SIG-M5 treated with dmso at 0.1 percent for 504 hours (cell line): ENCODE results near the gene ABCC1.
"Not testable (repeated sequence)": the region's sequence is repeated elsewhere in the genome, so short reads cannot be mapped to it uniquely, and the experiment has no call there.

ENCODE experiments used
- DNase-seq: peaks from one replicate; lab custom pipeline; 2025; ENCODE audit not compliant: unreplicated experiment; lab: John Stamatoyannopoulos, UW

Gene ABCC1

DNA sequence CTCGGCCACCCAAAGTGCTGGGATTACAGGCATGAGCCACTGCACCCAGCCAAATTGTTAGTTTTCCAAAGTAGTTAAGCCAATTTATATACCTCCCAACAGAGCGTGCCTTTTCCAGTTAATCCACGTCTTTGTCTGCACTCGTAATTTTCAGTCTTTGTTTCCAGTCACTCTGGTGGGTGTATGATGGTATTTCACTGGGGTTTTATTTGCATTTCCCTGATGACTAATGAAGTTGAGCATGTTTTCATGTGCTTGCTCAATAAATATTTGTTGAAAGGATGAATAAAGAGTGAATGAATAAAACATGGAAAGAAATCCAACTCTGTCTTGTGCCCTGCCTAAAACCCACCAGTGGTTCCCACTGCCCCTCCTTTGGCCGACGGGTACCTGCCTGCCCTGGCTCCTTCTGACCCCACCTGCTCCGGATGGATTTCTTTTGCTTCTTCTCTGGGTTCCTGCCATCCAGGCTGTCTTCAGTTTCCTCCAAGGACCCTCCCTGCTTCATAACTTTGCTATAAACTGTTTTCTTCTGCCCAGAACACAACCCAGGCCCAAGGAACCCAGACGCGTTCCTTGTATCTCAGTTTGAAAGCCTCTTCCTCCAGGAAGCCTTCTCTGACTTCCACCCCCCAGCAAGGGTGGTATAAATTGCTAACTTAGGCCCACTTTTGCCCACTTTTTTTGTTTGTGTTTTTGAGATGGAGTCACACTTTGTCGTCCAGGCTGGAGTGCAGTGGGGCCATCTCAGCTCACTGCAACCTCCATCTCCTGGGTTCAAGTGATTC lies 3.0 kb upstream of the ABCC1 start:
- DNase-seq: no peak

GRCh38 chr16:15947983-15948509 lies 1.4 kb upstream of the ABCC1 start:
- DNase-seq: no peak

GRCh38 chr16:15948532-15949209 lies 745 bp upstream of the ABCC1 start:
- DNase-seq: no peak

GRCh38 chr16:15950161-15950854 lies 892 bp downstream of the ABCC1 start:
- peak; percentile 29 for DNase-seq

DNA sequence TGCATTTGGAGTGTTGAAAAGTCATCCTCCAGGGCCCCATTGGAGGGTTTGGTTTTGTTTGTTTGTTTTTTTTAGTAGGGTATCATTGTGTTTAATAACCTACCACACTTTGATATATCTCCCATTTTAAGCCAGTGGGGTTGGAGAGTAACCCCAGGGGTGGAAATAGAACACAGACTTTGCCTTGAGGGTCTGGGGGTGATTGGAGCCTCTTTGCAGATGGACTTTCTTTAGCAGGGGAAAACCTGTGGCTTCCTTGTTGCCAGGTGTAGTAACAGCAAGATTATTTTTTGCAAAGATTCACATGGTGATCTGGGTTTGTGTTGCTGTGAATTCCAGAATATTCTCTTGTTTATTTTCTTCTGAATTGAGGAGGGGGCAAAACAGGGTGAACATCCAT lies 1.5 kb downstream of the ABCC1 start:
- DNase-seq: no peak

DNA sequence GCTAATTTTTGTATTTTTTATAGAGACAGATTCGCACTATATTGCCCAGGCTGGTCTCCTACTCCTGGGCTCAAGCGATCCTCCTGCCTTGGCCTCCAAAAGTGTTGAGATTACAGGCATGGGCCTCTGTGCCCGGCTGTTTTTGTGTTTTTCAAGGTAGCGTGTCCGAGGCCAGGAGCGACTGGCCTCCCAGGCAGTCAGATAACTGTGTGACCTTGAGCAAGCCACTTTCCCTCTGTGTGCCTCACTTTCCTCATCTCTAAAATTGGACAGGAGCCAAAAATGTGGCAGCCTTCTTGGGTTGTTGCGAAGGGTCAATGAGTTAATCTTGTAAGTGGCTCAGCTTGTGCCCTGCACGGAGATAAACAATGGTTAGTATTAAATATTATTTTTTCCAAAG lies 2.4 kb downstream of the ABCC1 start:
- no peak for DNase-seq

- DNase-seq: no peak
These were observed 2.9 kb downstream of the ABCC1 start for GRCh38 chr16:15952265-15952711.

GRCh38 chr16:15953477-15953876 lies 4.1 kb downstream of the ABCC1 start:
- DNase-seq: no peak

GRCh38 chr16:15953929-15954813 lies 4.8 kb downstream of the ABCC1 start:
- no peak for DNase-seq

GRCh38 chr16:15954814-15955151 lies 5.4 kb downstream of the ABCC1 start:
- peak; percentile 18 for DNase-seq

DNA sequence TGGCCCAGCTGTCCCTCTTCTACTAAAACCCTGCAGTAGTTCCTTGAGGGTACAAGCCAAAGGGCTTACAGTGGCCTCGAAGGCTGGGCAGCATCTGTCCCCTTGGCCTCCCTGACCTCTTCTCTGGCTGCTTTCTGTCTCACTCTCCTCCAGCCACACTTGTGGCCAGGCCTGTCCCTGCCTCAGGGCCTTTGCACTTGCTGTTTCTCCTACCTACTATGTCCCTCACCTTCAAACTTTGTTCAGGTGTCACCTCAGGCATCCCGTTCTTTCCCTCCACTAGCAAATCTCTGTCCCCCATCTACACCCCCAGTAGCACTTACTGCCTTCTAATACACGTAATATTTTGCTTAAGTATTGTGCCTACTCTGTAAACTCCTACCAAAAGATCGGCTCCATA lies 6.0 kb downstream of the ABCC1 start:
- no peak for DNase-seq

DNA sequence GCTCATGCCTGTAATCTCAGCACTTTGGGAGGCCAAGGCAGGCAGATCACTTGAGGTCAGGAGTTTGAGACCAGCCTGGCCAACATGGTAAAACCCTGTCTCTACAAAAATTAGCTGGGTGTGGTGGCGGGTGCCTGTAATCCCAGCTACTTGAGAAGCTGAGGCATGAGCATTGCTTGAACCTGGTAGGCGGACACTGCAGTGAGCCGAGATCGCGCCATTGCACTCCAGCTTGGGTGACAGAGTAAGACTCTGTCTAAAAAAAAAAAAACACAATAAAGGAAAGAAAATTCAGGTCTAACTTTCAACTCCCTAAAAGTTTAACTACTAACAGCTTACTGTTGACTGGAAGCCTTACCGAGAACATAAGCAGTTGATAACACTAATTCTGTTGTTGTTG lies 6.7 kb downstream of the ABCC1 start:
- not testable (repeated sequence) for DNase-seq

- DNase-seq: no peak
These were observed 9.4 kb downstream of the ABCC1 start for GRCh38 chr16:15958703-15959348.

DNA sequence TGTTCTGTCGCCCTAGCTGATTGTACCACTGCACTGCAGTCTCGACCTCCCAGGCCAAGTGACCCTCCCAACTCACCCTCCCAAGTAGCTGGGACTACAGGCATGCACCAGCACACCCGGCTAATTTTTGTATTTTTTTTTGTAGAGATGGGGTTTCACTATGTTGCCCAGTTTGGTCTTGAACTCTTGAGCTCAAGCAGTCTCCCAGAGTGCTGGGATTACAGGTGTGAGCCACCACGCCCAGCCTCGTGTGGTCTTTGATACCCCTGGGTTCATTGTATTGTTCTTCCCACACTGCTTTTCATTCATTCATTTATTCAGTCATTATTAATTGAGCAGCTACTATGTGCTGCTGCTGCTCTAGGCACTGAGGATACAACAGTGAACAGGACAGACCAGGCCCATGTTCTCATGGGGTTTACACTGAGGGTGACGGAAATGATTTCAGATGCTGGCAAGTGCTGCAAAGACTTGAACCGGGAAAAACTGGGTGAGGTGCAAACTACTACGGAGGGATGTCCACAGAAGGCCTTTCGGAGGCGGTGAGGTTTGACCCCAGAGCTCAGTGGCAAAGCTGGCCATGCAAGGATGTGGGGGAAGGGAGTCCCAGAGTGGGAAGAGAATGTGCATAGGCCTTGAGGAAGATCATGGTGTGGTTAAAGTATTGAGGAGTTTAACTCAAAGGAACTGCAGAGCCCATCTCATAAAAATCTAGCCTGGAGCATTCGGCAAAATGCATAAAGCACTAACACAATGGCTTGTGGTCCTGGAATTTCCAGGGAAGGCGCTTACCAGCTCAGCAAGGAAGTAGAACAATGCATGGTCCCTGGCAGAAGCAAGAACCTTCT lies 10.9 kb downstream of the ABCC1 start:
- DNase-seq: no peak

GRCh38 chr16:15961060-15961511 lies 11.7 kb downstream of the ABCC1 start:
- no peak for DNase-seq

DNA sequence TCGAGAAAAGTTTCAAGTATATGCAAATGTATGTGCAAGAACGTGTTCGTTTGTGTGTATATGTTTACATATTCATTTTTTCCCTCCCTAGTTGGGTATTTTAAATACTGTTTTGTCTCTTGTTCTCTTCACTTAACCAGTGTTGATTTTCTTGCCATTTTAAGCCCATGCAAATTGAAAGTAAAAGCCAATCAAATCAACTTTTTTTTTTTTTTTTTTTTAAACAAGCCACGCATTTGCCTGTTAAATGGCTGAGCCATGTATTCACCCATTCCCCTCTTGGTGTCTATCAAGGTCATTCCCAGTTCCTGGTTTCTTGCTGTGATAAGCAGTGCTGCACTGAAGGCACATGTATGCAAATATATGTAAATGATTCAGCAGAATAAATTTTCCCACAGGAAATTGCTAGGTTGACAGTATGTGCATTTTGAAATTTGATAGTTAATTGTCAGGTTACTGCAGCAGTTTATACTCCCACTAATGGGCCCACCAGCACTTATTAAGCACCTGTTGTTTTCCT lies 12.2 kb downstream of the ABCC1 start:
- no peak for DNase-seq

- DNase-seq: no peak
These were observed 14.0 kb downstream of the ABCC1 start for GRCh38 chr16:15963307-15963910.

DNA sequence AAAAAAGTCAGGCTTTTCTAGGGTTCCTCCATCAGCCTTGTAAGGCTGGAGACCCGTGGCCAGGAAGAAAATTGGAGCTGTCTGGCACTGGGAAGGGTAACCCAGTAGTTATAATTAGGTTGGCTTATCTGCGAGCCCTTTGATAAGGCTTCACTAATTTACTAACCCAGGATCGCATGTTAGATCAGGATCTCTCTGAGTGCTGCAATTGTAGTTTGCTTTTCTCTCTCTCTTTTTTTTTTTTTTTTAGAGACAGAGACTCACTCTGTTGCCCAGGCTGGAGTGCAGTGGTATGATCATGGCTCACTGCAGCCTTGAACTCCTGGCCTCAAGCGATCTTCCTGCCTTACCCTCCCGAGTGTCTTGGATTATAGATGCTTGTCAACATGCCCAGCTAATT lies 17.0 kb downstream of the ABCC1 start:
- DNase-seq: no peak
